Measurements from ENCODE around the gene DGKB.

GRCh38 chr7:14905764-14906163, 3.2 kb upstream of the DGKB start:
- TF ChIP-seq CTCF (conservative IDR thresholded peaks at IDR 0.05 in 1 of 2, IDR thresholded peaks at IDR 0.05 in 1 of 2; ENCODE audit: extremely low read depth in 1 of 2, insufficient read depth in 1 of 2, low read depth in 1 of 2, low read length in 2 of 2) (no peak), EZH2 (IDR thresholded peaks at IDR 0.05; ENCODE audit: borderline replicate concordance, low read length) (no peak)

Measured in mammary epithelial cell (primary cell).